ENCODE data around the gene ANKRD39. TPM values are rescaled to one million over a fixed set of nuclear protein-coding genes. Genes with fewer than 3 reads are reported as not detected.

ANKRD39 gene
- total and polyA plus RNA-seq, 9 of the 15 experiments (the other 6 are each of a cell fraction or from before 2014, with no cell fraction given): 8.2 to 33.1 (median 23.8) TPM

GRCh38 chr2:96857667-96858372, at the start of gene ANKRD39 (continued):
- TF ChIP-seq ZNF277 (CRISPR knock-in tag; IDR thresholded peaks at IDR 0.05; ENCODE audit: borderline replicate concordance) (no peak), SAP30 (IDR thresholded peaks at IDR 0.05; ENCODE audit: borderline replicate concordance, insufficient read depth, low read depth, low read length, poor library complexity, severe bottlenecking) (peak; percentile 56), NR4A1 (CRISPR knock-in tag; IDR thresholded peaks at IDR 0.05) (0 out of 2 replicates have a peak, but pooled peaks have one; percentile 19), NR4A1 (tag; IDR thresholded peaks at IDR 0.05) (no peak), ZNF324 (CRISPR knock-in tag; IDR thresholded peaks at IDR 0.05) (no peak), ZFX (CRISPR knock-in tag; IDR thresholded peaks at IDR 0.05) (peak; percentile 93), ZNF165 (CRISPR knock-in tag; IDR thresholded peaks at IDR 0.05; ENCODE audit: borderline replicate concordance) (no peak), ZNF282 (CRISPR knock-in tag; IDR thresholded peaks at IDR 0.05) (peak; percentile 20; the same call in 1 of the 2 replicates), FOS (IDR thresholded peaks at IDR 0.05; ENCODE audit: extremely low read depth, insufficient read length) (peak; percentile 99), REST (IDR thresholded peaks at IDR 0.05; ENCODE audit: borderline replicate concordance) (peak; percentile 96), REST (CRISPR knock-in tag; IDR thresholded peaks at IDR 0.05; ENCODE audit: low read depth) (no peak), MAZ (CRISPR knock-in tag; conservative IDR thresholded peaks at IDR 0.05 in 1 of 2, IDR thresholded peaks at IDR 0.05 in 1 of 2) (peak; percentile 70 to 82; a peak in 3 of 4 replicates), ATF7 (IDR thresholded peaks at IDR 0.05) (peak; percentile 82), CREB1 (IDR thresholded peaks at IDR 0.05) (peak; percentile 76), CREB1 (CRISPR knock-in tag; IDR thresholded peaks at IDR 0.05) (peak; percentile 69; the same call in 1 of the 2 replicates), CHCHD3 (CRISPR knock-in tag; IDR thresholded peaks at IDR 0.05) (0 out of 2 replicates have a peak, but pooled peaks have one; percentile 36), GTF2E2 (tag; IDR thresholded peaks at IDR 0.05) (no peak), ZNF3 (CRISPR knock-in tag; IDR thresholded peaks at IDR 0.05) (no peak), MBD2 (IDR thresholded peaks at IDR 0.05; ENCODE audit: borderline replicate concordance, low read depth) (peak; percentile 98), HNRNPUL1 (IDR thresholded peaks at IDR 0.05; ENCODE audit: low read length) (no peak)

All from K562 (cell line).